Osteoblast (primary cell): ENCODE results near the gene CCDC102A. TPM values are rescaled to one million over a fixed set of nuclear protein-coding genes. Genes with fewer than 3 reads are reported as not detected.

Experiments used
- DNase-seq: peaks from one replicate; pipeline ENCODE4 v3.0.0; 2011; ENCODE audit warnings: low spot score, mixed read lengths; ENCODE audit not compliant: insufficient read length; ENCODE audit errors: missing footprints
- H2AFZ ChIP-seq: 2 replicates; pipeline ENCODE4 v1.6.0; 2011; ENCODE audit warnings: mild to moderate bottlenecking, low read length
- H3K27ac ChIP-seq: 2 replicates; pipeline ENCODE4 v1.5.1; 2011; ENCODE audit warnings: mild to moderate bottlenecking, low read depth, low read length, moderate library complexity
- H3K27me3 ChIP-seq: 2 replicates; pipeline ENCODE4 v1.6.0; 2012; ENCODE audit warnings: mild to moderate bottlenecking, control low read depth, inconsistent platforms, low read length, moderate library complexity; ENCODE audit not compliant: insufficient read depth
- H3K36me3 ChIP-seq: 2 replicates; pipeline ENCODE4 v1.5.1; 2011; ENCODE audit warnings: mild to moderate bottlenecking, low read length, control low read depth, moderate library complexity; ENCODE audit not compliant: insufficient read depth
- H3K4me1 ChIP-seq: 2 replicates; pipeline ENCODE4 v1.5.1; 2011; ENCODE audit warnings: mild to moderate bottlenecking, low read length, control low read depth, moderate library complexity; ENCODE audit not compliant: insufficient read depth
- H3K4me2 ChIP-seq: 2 replicates; pipeline ENCODE4 v1.6.0; 2011; ENCODE audit warnings: mild to moderate bottlenecking, low read length; ENCODE audit not compliant: insufficient read depth
- H3K4me3 ChIP-seq: fragments of 200-600 bp; sonication (generic); 3 replicates; pipeline ENCODE4 v1.5.1; 2012; ENCODE audit warnings: mild to moderate bottlenecking, low read length, inconsistent platforms; ENCODE audit not compliant: insufficient read depth
- H3K79me2 ChIP-seq: 2 replicates; pipeline ENCODE4 v1.6.0; 2012; ENCODE audit warnings: mild to moderate bottlenecking, low read length, control low read depth, inconsistent platforms; ENCODE audit not compliant: insufficient read depth
- H3K9me3 ChIP-seq: 2 replicates; pipeline ENCODE4 v1.5.1; 2011; ENCODE audit warnings: low read depth, low read length, control low read depth
- H4K20me1 ChIP-seq: 2 replicates; pipeline ENCODE4 v1.6.0; 2012; ENCODE audit warnings: mild to moderate bottlenecking, low read length, control low read depth; ENCODE audit not compliant: insufficient read depth
- CTCF ChIP-seq: IDR thresholded peaks from 2 replicates; pipeline ENCODE4 v1.5.1; 2011; ENCODE audit warnings: mild to moderate bottlenecking, low read depth, low read length, moderate library complexity; ENCODE audit errors: extremely low read depth
- total RNA-seq: library from RNA; depleted of rRNA; stranded (reverse); fragments of >200 nt; gene quantifications from 2 replicates; pipeline ENCODE4 v1.2.3, GENCODE V29; 2012

CCDC102A gene
- total RNA-seq, 1 donor, result 9.8 TPM

DNA sequence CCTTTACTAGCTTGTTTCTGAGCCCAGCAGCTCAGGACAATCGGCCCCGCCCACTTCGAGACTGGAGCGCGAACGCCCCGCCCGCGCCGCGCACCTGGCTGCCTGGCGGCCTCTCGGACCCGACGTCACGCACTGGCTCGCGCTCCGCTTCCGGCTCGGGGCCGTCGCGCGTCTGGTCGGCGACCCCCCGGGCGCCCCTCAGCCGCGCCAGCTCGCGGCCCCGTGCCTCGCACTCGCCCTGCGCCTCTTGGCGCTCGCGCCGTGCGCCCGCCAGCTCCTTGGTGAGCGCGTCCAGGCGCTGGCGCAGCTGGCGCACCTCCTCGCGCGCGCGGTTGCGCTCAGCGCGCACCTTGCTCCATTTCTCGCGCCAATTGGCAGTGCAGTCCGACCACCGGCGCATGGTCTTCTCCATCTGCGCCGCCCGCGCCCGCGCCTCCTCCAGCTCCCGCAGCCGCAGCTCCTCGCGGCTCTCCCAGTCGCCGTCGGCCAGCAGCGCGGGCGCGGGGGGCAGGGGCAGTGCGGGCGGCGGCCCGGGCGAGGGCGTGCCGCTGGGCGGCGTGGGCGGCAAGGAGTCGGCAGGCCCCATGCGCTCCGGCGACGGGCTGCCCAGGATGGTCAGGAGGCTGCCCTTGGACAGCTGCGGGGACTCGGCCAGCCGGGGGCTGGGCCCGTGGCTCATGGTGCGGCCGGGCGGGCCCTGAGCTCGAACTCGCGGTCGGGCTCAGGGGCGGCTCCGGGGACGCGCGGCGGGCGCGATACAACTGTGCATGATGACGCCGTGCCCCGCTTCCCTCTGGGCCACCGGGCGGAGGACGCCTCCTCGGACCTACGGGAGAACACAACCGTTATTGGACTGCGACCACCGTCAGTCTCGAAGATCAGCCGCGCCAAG lies 7.6 kb downstream of the CCDC102A start:
- DNase-seq, result peak; percentile 76
- H2AFZ ChIP-seq, result no peak overlapping the region
- no peaks in the 10 kb centered on the region for H3K9me3 ChIP-seq
- H3K79me2 ChIP-seq, result no peaks in the 10 kb centered on the region
- H3K27me3 ChIP-seq, result no peaks in the 10 kb centered on the region
- H3K36me3 ChIP-seq, result no peaks in the 10 kb centered on the region
- TF ChIP-seq CTCF, result no peak
- no peak overlapping the region for H3K27ac ChIP-seq
- H3K4me3 ChIP-seq, result no peak overlapping the region
- H3K4me2 ChIP-seq, result no peak overlapping the region
- peaks cover 6% of the 10 kb centered on the region for H4K20me1 ChIP-seq
- H3K4me1 ChIP-seq, result peaks cover 9% of the 10 kb centered on the region

GRCh38 chr16:57527610-57528360 lies 8.6 kb downstream of the CCDC102A start:
- Histone ChIP-seq H3K9me3 (no peaks in the 10 kb centered on the region), H3K27ac (no peak overlapping the region), H4K20me1 (peaks cover 4% of the 10 kb centered on the region), H2AFZ (no peak overlapping the region), H3K27me3 (no peaks in the 10 kb centered on the region), H3K4me1 (peaks cover 9% of the 10 kb centered on the region), H3K36me3 (no peaks in the 10 kb centered on the region), H3K79me2 (no peaks in the 10 kb centered on the region), H3K4me2 (no peak overlapping the region), H3K4me3 (no peak overlapping the region)
- peak; percentile 59 for DNase-seq
- TF ChIP-seq CTCF, result no peak

DNA sequence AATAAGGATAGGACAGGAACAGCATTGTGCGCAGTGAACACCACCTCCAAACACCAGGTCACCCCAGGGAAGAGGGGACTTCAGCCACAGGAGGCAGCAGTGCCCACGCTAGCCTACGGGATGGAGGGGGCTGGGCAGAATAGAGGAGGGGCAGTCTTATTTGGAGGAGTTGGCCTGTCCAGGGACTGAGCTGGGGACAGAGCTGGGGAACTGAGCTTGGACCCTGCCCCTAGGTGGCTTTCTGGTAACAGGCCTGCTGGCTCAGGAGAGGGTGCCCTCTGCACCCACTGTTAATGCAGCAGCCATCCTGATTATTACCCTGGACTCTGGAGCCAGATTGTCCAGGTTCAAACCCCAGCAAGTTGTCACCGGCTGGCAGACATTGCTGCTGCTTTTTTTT lies 9.3 kb downstream of the CCDC102A start:
- Histone ChIP-seq H4K20me1 (peaks cover 4% of the 10 kb centered on the region), H3K4me2 (no peak overlapping the region), H3K27me3 (no peaks in the 10 kb centered on the region), H3K79me2 (no peaks in the 10 kb centered on the region), H3K4me3 (no peak overlapping the region), H3K36me3 (no peaks in the 10 kb centered on the region), H3K27ac (no peak overlapping the region), H3K9me3 (no peaks in the 10 kb centered on the region), H2AFZ (no peak overlapping the region), H3K4me1 (peaks cover 9% of the 10 kb centered on the region)
- DNase-seq, result peak; percentile 90
- no peak for TF ChIP-seq CTCF

DNA sequence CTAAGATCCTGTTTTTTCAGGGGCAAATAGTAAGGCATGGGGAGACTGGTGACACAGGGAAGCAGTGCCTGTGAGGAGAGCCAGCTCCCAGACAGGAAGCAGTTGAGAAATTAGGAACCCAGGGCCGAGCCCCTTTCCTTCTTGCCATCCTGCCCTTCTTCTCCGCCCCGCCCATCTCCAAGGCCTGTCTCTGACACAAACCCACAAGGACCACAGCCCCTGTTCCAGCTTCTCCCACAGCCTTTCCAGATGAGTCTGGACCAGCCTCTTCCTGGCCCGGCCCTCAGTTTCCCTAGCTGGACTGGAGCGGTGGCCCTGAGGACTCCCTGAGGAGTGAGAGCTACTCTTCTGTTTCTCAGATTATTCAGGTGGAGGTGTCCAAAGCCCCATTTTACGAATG lies 9.9 kb downstream of the CCDC102A start:
- H3K27ac ChIP-seq, result no peak overlapping the region
- DNase-seq, result no peak
- no peaks in the 10 kb centered on the region for H3K36me3 ChIP-seq
- H4K20me1 ChIP-seq, result peaks cover 4% of the 10 kb centered on the region
- H3K9me3 ChIP-seq, result no peaks in the 10 kb centered on the region
- no peaks in the 10 kb centered on the region for H3K27me3 ChIP-seq
- no peak overlapping the region for H2AFZ ChIP-seq
- H3K4me1 ChIP-seq, result peaks cover 9% of the 10 kb centered on the region
- H3K4me2 ChIP-seq, result no peak overlapping the region
- no peaks in the 10 kb centered on the region for H3K79me2 ChIP-seq
- H3K4me3 ChIP-seq, result no peak overlapping the region
- TF ChIP-seq CTCF, result no peak
